ENCODE data around the gene SNAPC5. TPM values are rescaled to one million over a fixed set of nuclear protein-coding genes. Genes with fewer than 3 reads are reported as not detected.
"Not testable (repeated sequence)": the region's sequence is repeated elsewhere in the genome, so short reads cannot be mapped to it uniquely, and the experiment has no call there.

The SNAPC5 gene
- total and polyA plus RNA-seq, 8 donors: 9.0 to 21.6 (median 13.6) TPM

GRCh38 chr15:66505818-66506217, 8.3 kb upstream of the SNAPC5 start:
- Histone ChIP-seq H3K27me3 (no peaks in the 10 kb centered on the region), H3K9me3 (no peaks in the 10 kb centered on the region), H3K36me3 (peaks cover 0 to 22% (median 7%) of the 10 kb centered on the region in 3 donors), H3K27ac (no peak overlapping the region), H3K4me3 (peak overlapping the region in 3 of 4 donors; percentile 65 to 85 (median 68)), H3K4me1 (peaks cover 0 to 24% (median 15%) of the 10 kb centered on the region in 3 donors)
- intact Hi-C loops (cut with DNase I): no loop called here
- TF ChIP-seq CTCF (IDR thresholded peaks at IDR 0.05): no peak
- WGBS, 2 donors: 35 to 38% methylated on average over 4 of the region's 4 CpGs
- FAIRE-seq (no peak), ATAC-seq (no peak), DNase-seq (no peak)

- Histone ChIP-seq H3K4me3 (peak overlapping the region; percentile 52 to 85 (median 66)), H3K36me3 (peaks cover 0 to 25% (median 11%) of the 10 kb centered on the region in 3 donors), H3K9me3 (no peaks in the 10 kb centered on the region), H3K27ac (peak overlapping the region; percentile 61 to 93 (median 88)), H3K27me3 (no peaks in the 10 kb centered on the region), H3K4me1 (peaks cover 0 to 24% (median 15%) of the 10 kb centered on the region in 3 donors)
- ATAC-seq (no peak), DNase-seq (no peak), FAIRE-seq (no peak)
- intact Hi-C loops (cut with DNase I): no loop called here
- no peak for TF ChIP-seq CTCF (IDR thresholded peaks at IDR 0.05)
- 0 to 1% methylated on average over 13 of the region's 13 CpGs for WGBS, 2 donors
These were observed 7.9 kb upstream of the SNAPC5 start for GRCh38 chr15:66505430-66505811.

GRCh38 chr15:66504563-66505429, 7.2 kb upstream of the SNAPC5 start, which contains the start of the genes RPL4 and ZWILCH:
RPL4 (minus strand) TSS chr15:66504855; CDS start chr15:66504790, 65 bp downstream.
ZWILCH (plus strand) TSS chr15:66505326; CDS start chr15:66505339, 13 bp downstream.
- TF ChIP-seq CTCF (IDR thresholded peaks at IDR 0.05): no peak
- DNase-seq (peak; percentile 73 to 87 (median 77)), ATAC-seq (peak; percentile 91 to 96 (median 93)), FAIRE-seq (peak; percentile 53)
- Histone ChIP-seq H3K27ac (peak within 1 kb of the TSS; percentile 61 to 93 (median 88)), H3K36me3 (peaks cover 0 to 32% (median 17%) of the 10 kb centered on the region in 3 donors), H3K9me3 (no peaks in the 10 kb centered on the region), H3K4me1 (peaks cover 0 to 24% (median 15%) of the 10 kb centered on the region in 3 donors), H3K27me3 (no peaks in the 10 kb centered on the region), H3K4me3 (peak within 1 kb of the TSS; percentile 52 to 85 (median 66))
- intact Hi-C loops (cut with DNase I): no loop called here
- 0 to 1% methylated on average over 46 of the region's 46 CpGs for WGBS, 2 donors

- H3K27me3 ChIP-seq: no peaks in the 10 kb centered on the region
- no peaks in the 10 kb centered on the region for H3K9me3 ChIP-seq
- H3K4me3 ChIP-seq: peak overlapping the region; percentile 52 to 85 (median 66)
- DNase-seq (no peak), ATAC-seq (peak in 1 of 4 donors; percentile 2), FAIRE-seq (no peak)
- peaks cover 0 to 24% (median 18%) of the 10 kb centered on the region in 3 donors for H3K4me1 ChIP-seq
- WGBS, 2 donors: 0 to 1% methylated on average over 12 of the region's 12 CpGs
- H3K36me3 ChIP-seq: peaks cover 0 to 40% (median 25%) of the 10 kb centered on the region in 3 donors
- no peak for TF ChIP-seq CTCF (IDR thresholded peaks at IDR 0.05)
- intact Hi-C loops (cut with DNase I): no loop called here
- peak overlapping the region; percentile 61 to 93 (median 88) for H3K27ac ChIP-seq
These were observed 6.4 kb upstream of the SNAPC5 start for GRCh38 chr15:66503780-66504562.

- H3K27ac ChIP-seq: peak overlapping the region in 1 of 4 donors; percentile 93
- H3K9me3 ChIP-seq; ATAC-seq; intact Hi-C loops (cut with DNase I); FAIRE-seq; DNase-seq; H3K27me3 ChIP-seq: not testable (repeated sequence)
- peaks cover 0 to 48% (median 32%) of the 10 kb centered on the region in 3 donors for H3K36me3 ChIP-seq
- H3K4me3 ChIP-seq: peak overlapping the region in 3 of 4 donors; percentile 65 to 85 (median 68)
- 27 to 34% methylated on average over 13 of the region's 13 CpGs for WGBS, 2 donors
- peaks cover 0 to 30% (median 24%) of the 10 kb centered on the region in 3 donors for H3K4me1 ChIP-seq
These were observed 5.6 kb upstream of the SNAPC5 start for GRCh38 chr15:66503041-66503648.
